GM18505 (cell line): Measurements from ENCODE around the gene TOPAZ1.

Experiments
- ATAC-seq: cut with Tn5 transposase; IDR thresholded peaks from one replicate; pipeline ENCODE4 v1.9.1; 2021; ENCODE audit not compliant: unreplicated experiment
- POLR2A ChIP-seq: IDR thresholded peaks from 4 replicates; pipeline ENCODE4 v1.6.1; 2011; ENCODE audit warnings: borderline replicate concordance; ENCODE audit not compliant: insufficient read depth, insufficient read length; ENCODE audit errors: extremely low read depth

TOPAZ1 gene

DNA sequence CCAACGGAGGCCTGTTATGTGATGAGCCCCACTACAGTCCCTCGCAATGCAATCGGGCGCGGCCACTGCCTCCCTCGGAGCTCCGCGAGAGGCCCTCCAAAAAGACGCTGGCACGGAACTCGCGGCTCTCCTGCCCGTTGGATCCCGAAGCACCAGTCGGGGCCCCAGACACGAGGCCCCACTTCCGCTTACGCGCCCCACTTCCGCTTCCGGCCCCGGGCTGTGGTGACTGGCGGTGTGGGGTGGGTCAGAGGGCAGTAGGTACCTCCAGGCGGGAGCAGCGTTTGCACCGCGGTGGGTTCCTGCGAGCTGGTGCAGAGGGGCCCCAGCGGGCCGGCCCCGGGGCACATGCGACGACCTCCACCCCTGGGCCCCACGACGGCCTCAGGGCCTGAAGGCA lies at the start of gene TOPAZ1:
Gene TOPAZ1, plus strand, starts transcription at position 181 of the 400 bp plus-strand sequence. Its CDS starts 168 bp downstream, at position 349.
- ATAC-seq = no peak
- no peak for TF ChIP-seq POLR2A

- no peak for TF ChIP-seq POLR2A
- no peak for ATAC-seq
These were observed 43.1 kb upstream of the TOPAZ1 start for GRCh38 chr3:44198284-44199269.

GRCh38 chr3:44206261-44206660 lies 35.4 kb upstream of the TOPAZ1 start:
- no peak for ATAC-seq
- TF ChIP-seq POLR2A = no peak

DNA sequence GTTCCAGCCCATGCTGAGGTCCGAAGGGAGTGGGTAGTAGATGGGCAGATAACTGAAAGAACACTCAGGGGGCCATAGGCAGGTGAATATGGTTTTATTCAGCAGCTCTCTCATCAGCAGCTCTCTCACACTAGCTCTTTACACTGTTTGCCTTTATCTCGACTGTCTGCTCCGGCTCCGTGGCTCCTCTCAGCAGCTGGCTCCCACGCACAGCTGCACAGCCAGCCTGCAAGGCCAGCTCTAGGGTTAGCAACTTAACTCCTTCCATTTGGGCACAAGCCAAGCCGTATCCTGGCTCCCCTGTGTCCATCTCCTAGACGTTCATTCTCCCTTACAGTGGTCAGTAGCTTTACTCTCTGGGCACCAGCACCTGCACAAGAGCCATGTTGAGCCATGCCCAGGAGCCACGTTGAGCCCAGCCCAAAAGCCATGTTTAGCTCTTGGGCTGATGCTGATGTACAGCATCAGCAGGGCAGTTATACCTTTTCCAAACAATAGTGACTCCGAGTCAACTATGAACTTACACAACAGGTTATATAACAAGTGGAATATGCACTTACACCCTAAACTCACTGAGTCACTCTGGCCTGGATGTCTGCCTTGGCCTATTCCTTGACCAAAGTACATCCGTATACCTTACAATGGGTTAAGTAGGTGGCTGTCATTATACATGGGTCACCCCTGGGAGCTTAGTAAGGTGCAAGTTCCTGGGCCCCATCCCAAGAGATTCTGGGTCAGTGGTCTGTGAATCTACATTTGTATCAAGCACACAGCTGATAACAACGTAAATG lies 34.6 kb upstream of the TOPAZ1 start:
- TF ChIP-seq POLR2A = no peak
- ATAC-seq = no peak

GRCh38 chr3:44208086-44208485 lies 33.6 kb upstream of the TOPAZ1 start:
- ATAC-seq = no peak
- TF ChIP-seq POLR2A = no peak

DNA sequence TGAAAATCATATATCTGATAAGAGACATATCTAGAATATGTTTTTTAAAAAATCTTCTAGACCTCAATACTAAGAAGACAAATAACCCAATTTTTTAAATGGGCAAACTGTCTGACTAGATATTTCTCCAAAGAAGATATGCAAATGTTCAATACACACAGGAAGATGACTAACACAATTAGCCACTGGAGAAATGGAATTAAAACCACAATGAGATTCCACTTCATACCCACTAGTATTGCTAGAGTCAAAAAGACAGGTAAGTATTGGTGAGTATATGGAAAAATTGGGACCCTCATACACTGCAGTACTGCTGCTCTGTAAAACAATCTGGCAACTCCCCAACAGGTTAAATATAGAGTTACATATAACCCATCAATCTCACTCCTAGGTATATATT lies 33.1 kb upstream of the TOPAZ1 start:
- ATAC-seq = no peak
- TF ChIP-seq POLR2A = no peak

DNA sequence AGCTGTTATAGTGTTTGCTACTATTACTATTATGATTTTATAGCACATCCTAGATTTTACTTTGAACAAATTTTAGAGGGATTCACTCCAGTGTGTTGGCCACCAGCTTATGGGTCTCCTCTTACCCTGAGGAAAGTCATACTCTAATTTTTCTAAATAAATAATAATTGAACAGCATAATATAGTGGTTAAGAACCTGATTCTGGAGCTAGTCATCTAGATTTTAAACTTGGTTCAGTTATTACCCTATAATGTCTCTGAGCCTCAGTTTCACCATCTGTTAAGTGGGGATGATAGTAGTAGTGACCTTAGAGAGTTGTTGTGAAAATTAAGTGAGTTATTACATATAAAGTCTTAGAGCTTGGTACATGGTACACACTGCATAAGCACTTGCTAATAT lies 30.7 kb upstream of the TOPAZ1 start:
- ATAC-seq = no peak
- TF ChIP-seq POLR2A = no peak

DNA sequence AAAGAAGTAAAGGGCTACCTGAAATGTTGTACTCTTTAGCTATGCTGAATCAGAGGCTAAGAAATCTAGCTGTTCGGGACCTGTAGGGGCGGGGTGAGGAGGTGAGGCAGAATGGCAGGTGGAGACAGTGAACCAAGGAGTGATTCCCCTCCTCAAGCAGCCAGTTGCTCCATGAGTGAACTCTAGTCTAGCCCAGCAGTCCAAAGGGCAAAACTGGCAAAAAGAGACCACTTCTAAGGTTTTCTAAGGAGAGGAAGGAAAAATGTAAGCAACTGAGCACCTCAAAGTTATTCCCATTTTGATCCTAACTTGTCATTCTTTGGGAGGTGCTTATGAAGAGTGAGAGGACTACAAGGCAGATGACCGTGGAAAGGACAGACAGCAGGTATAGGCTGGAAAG lies 19.3 kb upstream of the TOPAZ1 start:
- no peak for ATAC-seq
- TF ChIP-seq POLR2A = no peak

DNA sequence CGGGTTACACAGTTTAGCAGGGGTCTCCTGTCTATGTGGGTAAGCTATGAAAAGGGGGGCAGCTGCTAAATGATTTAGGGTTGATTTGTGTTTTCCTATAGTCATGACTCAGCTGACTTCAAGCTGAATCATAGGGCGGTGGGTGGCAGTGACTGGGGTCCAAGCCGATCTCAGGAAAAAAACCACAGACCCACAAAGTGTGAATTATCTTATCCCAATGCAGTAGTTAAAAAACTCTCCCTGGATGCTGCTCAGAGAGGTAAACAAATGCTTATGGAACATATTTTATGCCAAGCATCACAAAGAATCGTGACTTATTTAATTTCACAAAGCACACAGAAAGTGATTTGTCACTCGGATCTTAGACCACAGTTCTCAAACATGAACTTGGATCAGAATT lies 18.4 kb upstream of the TOPAZ1 start:
- no peak for TF ChIP-seq POLR2A
- ATAC-seq = no peak

GRCh38 chr3:44224131-44224530 lies 17.6 kb upstream of the TOPAZ1 start:
- TF ChIP-seq POLR2A = no peak
- ATAC-seq = no peak

- no peak for ATAC-seq
- no peak for TF ChIP-seq POLR2A
These were observed 15.1 kb upstream of the TOPAZ1 start for GRCh38 chr3:44226573-44226972.

DNA sequence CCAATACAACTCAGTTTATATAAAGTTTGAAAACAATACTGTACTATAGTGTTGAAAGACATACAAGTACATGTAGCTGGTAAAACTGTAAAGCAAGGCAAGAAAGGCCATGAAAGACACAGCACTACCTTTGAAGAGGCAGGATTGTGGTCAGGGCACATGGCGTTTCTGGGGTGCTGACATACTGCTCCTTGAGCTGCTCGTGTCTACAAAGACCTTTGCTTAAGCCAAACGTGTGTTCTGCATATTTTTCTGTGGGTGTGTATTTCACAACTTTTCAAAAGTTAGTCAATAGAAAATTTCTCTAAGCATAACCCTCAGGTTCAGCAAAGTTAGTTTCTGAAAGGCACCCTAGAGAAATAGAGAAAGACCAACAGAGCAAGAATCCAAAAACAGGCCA lies 14.1 kb upstream of the TOPAZ1 start:
- ATAC-seq = no peak
- TF ChIP-seq POLR2A = no peak

DNA sequence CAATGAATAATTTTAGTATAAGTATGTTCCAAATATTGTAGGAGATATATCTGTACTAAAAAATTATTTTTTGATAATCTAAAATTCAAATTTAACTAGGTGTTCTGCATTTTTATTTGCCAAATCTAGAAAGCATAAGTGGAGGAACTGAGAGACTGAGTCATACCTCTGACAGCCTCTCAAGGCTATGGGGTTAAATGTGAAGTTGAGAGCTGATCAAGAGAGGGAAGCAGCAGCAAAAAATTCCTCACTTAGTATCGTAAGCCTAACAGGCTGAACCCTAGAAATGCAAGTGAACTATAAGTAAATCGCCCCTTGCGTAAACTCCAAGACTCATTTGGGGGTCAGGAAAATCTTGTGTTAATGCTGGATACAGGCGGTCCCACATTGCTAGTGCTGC lies 12.8 kb upstream of the TOPAZ1 start:
- no peak for TF ChIP-seq POLR2A
- no peak for ATAC-seq
